ENCODE data around the gene MYO15B. TPM values are rescaled to one million over a fixed set of nuclear protein-coding genes. Genes with fewer than 3 reads are reported as not detected.

The MYO15B gene
- total RNA-seq, 1 experiment from 2014 or later: 30.3 TPM

- BruUV-seq (replicated peaks): no TSS peak
- intact Hi-C loops (cut with micrococcal nuclease): no loop called here
- H3K27ac ChIP-seq (ENCODE audit: low read depth, low read length): no peak overlapping the region
These were observed 27.1 kb downstream of the MYO15B start for GRCh38 chr17:75614556-75615270.

More at GRCh38 chr17:75614556-75615270, 27.1 kb downstream of the MYO15B start:
- Histone ChIP-seq H3K4me1 (ENCODE audit: control insufficient read depth in 1 of 2, insufficient read depth in 2 of 2, low read length in 2 of 2) (peaks cover 24 to 38% of the 10 kb centered on the region in 2 experiments), H3K4me2 (ENCODE audit: low read length) (no peak overlapping the region), H2AFZ (ENCODE audit: low read depth, low read length, poor library complexity, severe bottlenecking) (no peak overlapping the region), H4K20me1 (ENCODE audit: insufficient read depth) (no peaks in the 10 kb centered on the region), H3K36me3 (ENCODE audit: control insufficient read depth in 1 of 2, insufficient read depth in 2 of 2, low read length in 2 of 2) (no peaks in the 10 kb centered on the region), H3K27me3 (ENCODE audit: insufficient read depth, low read length) (no peaks in the 10 kb centered on the region), H3K9ac (ENCODE audit: low read length) (no peak overlapping the region), H3K4me3 (replicated peaks in 1 of 2; ENCODE audit: low read depth in 1 of 2, low read length in 2 of 2) (no peak overlapping the region), H3K9me3 (ENCODE audit: control insufficient read depth in 1 of 2, insufficient read depth in 1 of 2, low read depth in 1 of 2, low read length in 2 of 2) (no peaks in the 10 kb centered on the region), H3K9me2 (ENCODE audit: insufficient read depth) (no peaks in the 10 kb centered on the region), H3K79me2 (ENCODE audit: insufficient read depth, low read length) (no peaks in the 10 kb centered on the region)
- ChIA-PET POLR2A (no interaction called here), RAD21 (ENCODE audit: low non-redundant PET in 1 of 2, low total read pairs in 2 of 2, uncharacterized antibody in 2 of 2, unreplicated experiment in 2 of 2) (no interaction called here), CTCF (interaction anchor here (1.2 kb wide), 1 partner anchor 18 kb away, joined by 4 read pairs; the partner anchor contains the start of gene SMIM5)
- TF ChIP-seq ZFX (IDR thresholded peaks at IDR 0.05) (no peak), CEBPB (IDR thresholded peaks at IDR 0.05; ENCODE audit: low read depth) (no peak), CTCF (IDR thresholded peaks at IDR 0.05 in 2 of 3, conservative IDR thresholded peaks at IDR 0.05 in 1 of 3; ENCODE audit: borderline replicate concordance in 1 of 3, insufficient read depth in 1 of 3, low read depth in 2 of 3, low read length in 2 of 3) (no peak), ATF3 (IDR thresholded peaks at IDR 0.05) (no peak), EGR1 (IDR thresholded peaks at IDR 0.05; ENCODE audit: low read depth) (no peak), EZH2 (IDR thresholded peaks at IDR 0.05) (no peak)
- ATAC-seq (no peak), DNase-seq (ENCODE audit: low read depth, low spot score) (no peak)

Measured in HCT116 (cell line).